COLO668 (cell line): ENCODE results near the gene WDR27.

Experiments
- DNase-seq: peaks from one replicate; lab custom pipeline; 2025; ENCODE audit not compliant: unreplicated experiment; lab: John Stamatoyannopoulos, UW

Gene WDR27

GRCh38 chr6:169641461-169642085 lies 60.3 kb downstream of the WDR27 start:
- no peak for DNase-seq

- no peak for DNase-seq
Measured at GRCh38 chr6:169640983-169641382, 60.8 kb downstream of the WDR27 start.

- no peak for DNase-seq
Measured at GRCh38 chr6:169640351-169640852, 61.4 kb downstream of the WDR27 start.

- no peak for DNase-seq
Measured at GRCh38 chr6:169639653-169640278, 62.1 kb downstream of the WDR27 start.

- no peak for DNase-seq
Measured at GRCh38 chr6:169638915-169639314, 62.9 kb downstream of the WDR27 start.

- DNase-seq = no peak
Measured at GRCh38 chr6:169638388-169638787, 63.4 kb downstream of the WDR27 start.

- DNase-seq = no peak
Measured at GRCh38 chr6:169635345-169635744, 66.5 kb downstream of the WDR27 start.

GRCh38 chr6:169632841-169633240 lies 69.0 kb downstream of the WDR27 start:
- no peak for DNase-seq

- no peak for DNase-seq
Measured at GRCh38 chr6:169629256-169629655, 72.6 kb downstream of the WDR27 start.

- no peak for DNase-seq
Measured at GRCh38 chr6:169627736-169628607, 73.9 kb downstream of the WDR27 start.

GRCh38 chr6:169626649-169627048 lies 75.2 kb downstream of the WDR27 start:
- DNase-seq = no peak

- DNase-seq = no peak
Measured at GRCh38 chr6:169626169-169626568, 75.7 kb downstream of the WDR27 start.

GRCh38 chr6:169625376-169625775 lies 76.5 kb downstream of the WDR27 start:
- no peak for DNase-seq

GRCh38 chr6:169624785-169625184 lies 77.0 kb downstream of the WDR27 start:
- DNase-seq = no peak

- DNase-seq = no peak
Measured at GRCh38 chr6:169623975-169624374, 77.9 kb downstream of the WDR27 start.

- DNase-seq = no peak
Measured at GRCh38 chr6:169623343-169623742, 78.5 kb downstream of the WDR27 start.

GRCh38 chr6:169622618-169623017 lies 79.2 kb downstream of the WDR27 start:
- no peak for DNase-seq

- DNase-seq = no peak
Measured at GRCh38 chr6:169621311-169621710, 80.5 kb downstream of the WDR27 start.

GRCh38 chr6:169620171-169621130 lies 81.4 kb downstream of the WDR27 start:
- DNase-seq = no peak

- DNase-seq = no peak
Measured at GRCh38 chr6:169619650-169620049, 82.2 kb downstream of the WDR27 start.
